Measurements from ENCODE around the gene ATG16L1.

GRCh38 chr2:233210843-233211547, 40.5 kb upstream of the ATG16L1 start:
- TF ChIP-seq EZH2 (IDR thresholded peaks at IDR 0.05; ENCODE audit: low read length, missing control alignments) (no peak), CTCF (conservative IDR thresholded peaks at IDR 0.05 in 1 of 2, IDR thresholded peaks at IDR 0.05 in 1 of 2; ENCODE audit: low read depth in 1 of 2, low read length in 2 of 2) (no peak)

Data from fibroblast of lung (primary cell).